Neural cell (in vitro differentiated cells): ENCODE results near the gene PPP2R1A. TPM values are rescaled to one million over a fixed set of nuclear protein-coding genes. Genes with fewer than 3 reads are reported as not detected.

Experiments
- H2AFZ ChIP-seq: fragments of 200-600, 300-800 bp; sonication (generic), shearing (Covaris generic); 2 replicates; pipeline ENCODE4 v1.6.0; 2014; ENCODE audit warnings: low read depth, mild to moderate bottlenecking, antibody characterized with exemption, low read length, moderate library complexity
- H3F3A ChIP-seq: fragments of 200-600 bp; shearing (Covaris generic); 2 replicates; pipeline ENCODE4 v1.6.1; 2016; ENCODE audit warnings: mild to moderate bottlenecking, moderate library complexity, mixed read lengths, antibody characterized with exemption, low read length; ENCODE audit not compliant: insufficient read depth, poor library complexity, severe bottlenecking
- H3K27ac ChIP-seq: fragments of 200-600, 300-800 bp; sonication (generic), shearing (Covaris generic); 2 replicates; pipeline ENCODE4 v1.5.1; 2014; ENCODE audit warnings: mild to moderate bottlenecking, low read length, moderate library complexity
- H3K27me3 ChIP-seq: fragments of 300-800, 200-600 bp; sonication (generic), shearing (Covaris generic); 2 replicates; pipeline ENCODE4 v1.6.0; 2014; ENCODE audit warnings: mild to moderate bottlenecking, low read depth, low read length, moderate library complexity; ENCODE audit not compliant: insufficient read depth
- H3K36me3 ChIP-seq: fragments of 300-800, 200-600 bp; sonication (generic), shearing (Covaris generic); 2 replicates; pipeline ENCODE4 v1.5.1; 2014; ENCODE audit warnings: mild to moderate bottlenecking, antibody characterized with exemption, low read length, moderate library complexity; ENCODE audit not compliant: insufficient read depth
- H3K4me2 ChIP-seq: fragments of 300-800, 200-600 bp; sonication (generic), shearing (Covaris generic); 2 replicates; pipeline ENCODE4 v1.6.0; 2014; ENCODE audit warnings: mild to moderate bottlenecking, low read length
- H3K4me3 ChIP-seq: fragments of 300-800, 200-600 bp; sonication (generic), shearing (Covaris generic); 2 replicates; pipeline ENCODE4 v1.5.1; 2014; ENCODE audit warnings: mild to moderate bottlenecking, low read length, moderate library complexity
- H3K79me2 ChIP-seq: fragments of 200-600 bp; shearing (Covaris generic); replicated peaks from 2 replicates; pipeline ENCODE4 v1.6.0; 2014; ENCODE audit warnings: mild to moderate bottlenecking, low read length, moderate library complexity; ENCODE audit not compliant: insufficient read depth
- H3K9ac ChIP-seq: fragments of 300-800, 200-600 bp; sonication (generic), shearing (Covaris generic); 2 replicates; pipeline ENCODE4 v1.6.1; 2016; ENCODE audit warnings: mild to moderate bottlenecking, low read length, mixed read lengths
- H3K9me2 ChIP-seq: fragments of 200-600 bp; shearing (Covaris generic); 2 replicates; pipeline ENCODE4 v1.6.1; 2016; ENCODE audit warnings: mild to moderate bottlenecking, low read length, mixed read lengths; ENCODE audit not compliant: insufficient read depth
- H3K9me3 ChIP-seq: fragments of 200-600, 300-800 bp; sonication (generic), shearing (Covaris generic); 2 replicates; pipeline ENCODE4 v1.6.1; 2016; ENCODE audit warnings: mild to moderate bottlenecking, mixed run types, low read length, moderate library complexity, mixed read lengths
- H4K20me1 ChIP-seq: fragments of 200-600 bp; shearing (Covaris generic); 2 replicates; pipeline ENCODE4 v1.6.1; 2016; ENCODE audit warnings: mild to moderate bottlenecking, mixed run types; ENCODE audit not compliant: insufficient read depth
- EP300 ChIP-seq: fragments of 450-650 bp; conservative IDR thresholded peaks from 2 replicates; pipeline ENCODE4 v1.6.1; 2014; ENCODE audit warnings: antibody characterized with exemption, mild to moderate bottlenecking, moderate library complexity; ENCODE audit not compliant: poor library complexity, severe bottlenecking
- EZH2 ChIP-seq: fragments of 200-600, 300-800 bp; shearing (Covaris generic), sonication (generic); IDR thresholded peaks from 2 replicates; pipeline ENCODE4 v1.6.1; 2014; ENCODE audit warnings: antibody characterized with exemption, low read length, borderline replicate concordance, mild to moderate bottlenecking; ENCODE audit not compliant: insufficient read depth, poor library complexity, severe bottlenecking
- MXI1 ChIP-seq: fragments of 450-650 bp; conservative IDR thresholded peaks from 2 replicates; pipeline ENCODE4 v1.6.1; 2014; ENCODE audit warnings: antibody characterized with exemption, mild to moderate bottlenecking; ENCODE audit not compliant: poor library complexity, severe bottlenecking
- POLR2AphosphoS5 ChIP-seq: IDR thresholded peaks from 2 replicates; pipeline ENCODE4 v1.6.1; 2012
- RAD21 ChIP-seq: fragments of 450-650 bp; conservative IDR thresholded peaks from 2 replicates; pipeline ENCODE4 v1.6.1; 2014; ENCODE audit warnings: antibody characterized with exemption, mild to moderate bottlenecking, moderate library complexity
- SMC3 ChIP-seq: fragments of 450-650 bp; conservative IDR thresholded peaks from 2 replicates; pipeline ENCODE4 v1.6.1; 2014; ENCODE audit warnings: antibody characterized with exemption, mild to moderate bottlenecking, moderate library complexity; ENCODE audit not compliant: poor library complexity
- TAF1 ChIP-seq: IDR thresholded peaks from 2 replicates; pipeline ENCODE4 v1.6.1; 2012; ENCODE audit warnings: low read depth
- polyA plus RNA-seq: library from polyadenylated mRNA; depleted of rRNA; stranded (reverse); fragments of >200 nt; gene quantifications from 2 replicates; pipeline ENCODE4 v1.2.3, GENCODE V29; 2014
- TF ChIP-seq, protein P1 (sequence below): fragments of 450-650 bp; IDR thresholded peaks from 2 replicates; pipeline ENCODE4 v1.5.1; 2014; ENCODE audit warnings: antibody characterized with exemption, mild to moderate bottlenecking, moderate library complexity; ENCODE audit not compliant: poor library complexity, severe bottlenecking
- TF ChIP-seq, protein P2 (sequence below): IDR thresholded peaks from 2 replicates; pipeline ENCODE4 v1.6.1; 2012; ENCODE audit warnings: borderline replicate concordance

PPP2R1A gene
- polyA plus RNA-seq, 1 donor from 2014 or later = 394 TPM

DNA sequence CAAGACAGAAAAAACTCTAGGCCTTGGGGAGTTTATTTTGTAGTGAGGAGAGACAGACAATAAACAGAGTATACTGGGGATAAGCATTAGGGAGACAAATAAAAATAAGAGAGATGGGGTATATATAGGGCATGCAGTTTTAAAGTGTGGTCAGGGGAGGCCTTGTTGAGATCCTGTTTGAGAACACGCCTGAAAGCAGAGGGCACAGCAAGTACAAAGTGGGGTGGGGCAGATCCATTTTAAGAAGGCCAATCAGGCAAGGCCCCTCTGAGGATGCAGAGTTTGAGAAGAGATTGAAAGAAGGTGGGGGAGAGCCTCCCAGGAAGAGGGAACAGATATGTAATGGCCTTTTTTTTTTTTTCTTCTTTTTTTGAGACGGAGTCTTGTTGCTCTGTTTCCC, 2.1 kb downstream of the PPP2R1A start:
- Histone ChIP-seq H2AFZ (no peak overlapping the region), H3K4me2 (peak overlapping the region; percentile 68), H3K36me3 (peaks cover 17% of the 10 kb centered on the region), H3K9me3 (no peaks in the 10 kb centered on the region), H3K27ac (no peak overlapping the region), H3K9me2 (no peaks in the 10 kb centered on the region), H3K4me3 (peak overlapping the region; percentile 88), H3F3A (no peaks in the 10 kb centered on the region), H3K27me3 (no peaks in the 10 kb centered on the region), H4K20me1 (no peaks in the 10 kb centered on the region), H3K79me2 (peaks cover 70% of the 10 kb centered on the region), H3K9ac (peak overlapping the region; percentile 97)
- no peak for TF ChIP-seq POLR2AphosphoS5
- TF ChIP-seq TAF1 = no peak
- TF ChIP-seq EZH2 = no peak
- no peak for TF ChIP-seq MXI1
- TF ChIP-seq, protein P1, sequence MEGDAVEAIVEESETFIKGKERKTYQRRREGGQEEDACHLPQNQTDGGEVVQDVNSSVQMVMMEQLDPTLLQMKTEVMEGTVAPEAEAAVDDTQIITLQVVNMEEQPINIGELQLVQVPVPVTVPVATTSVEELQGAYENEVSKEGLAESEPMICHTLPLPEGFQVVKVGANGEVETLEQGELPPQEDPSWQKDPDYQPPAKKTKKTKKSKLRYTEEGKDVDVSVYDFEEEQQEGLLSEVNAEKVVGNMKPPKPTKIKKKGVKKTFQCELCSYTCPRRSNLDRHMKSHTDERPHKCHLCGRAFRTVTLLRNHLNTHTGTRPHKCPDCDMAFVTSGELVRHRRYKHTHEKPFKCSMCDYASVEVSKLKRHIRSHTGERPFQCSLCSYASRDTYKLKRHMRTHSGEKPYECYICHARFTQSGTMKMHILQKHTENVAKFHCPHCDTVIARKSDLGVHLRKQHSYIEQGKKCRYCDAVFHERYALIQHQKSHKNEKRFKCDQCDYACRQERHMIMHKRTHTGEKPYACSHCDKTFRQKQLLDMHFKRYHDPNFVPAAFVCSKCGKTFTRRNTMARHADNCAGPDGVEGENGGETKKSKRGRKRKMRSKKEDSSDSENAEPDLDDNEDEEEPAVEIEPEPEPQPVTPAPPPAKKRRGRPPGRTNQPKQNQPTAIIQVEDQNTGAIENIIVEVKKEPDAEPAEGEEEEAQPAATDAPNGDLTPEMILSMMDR = no peak
- TF ChIP-seq RAD21 = no peak
- TF ChIP-seq EP300 = no peak
- TF ChIP-seq, protein P2, sequence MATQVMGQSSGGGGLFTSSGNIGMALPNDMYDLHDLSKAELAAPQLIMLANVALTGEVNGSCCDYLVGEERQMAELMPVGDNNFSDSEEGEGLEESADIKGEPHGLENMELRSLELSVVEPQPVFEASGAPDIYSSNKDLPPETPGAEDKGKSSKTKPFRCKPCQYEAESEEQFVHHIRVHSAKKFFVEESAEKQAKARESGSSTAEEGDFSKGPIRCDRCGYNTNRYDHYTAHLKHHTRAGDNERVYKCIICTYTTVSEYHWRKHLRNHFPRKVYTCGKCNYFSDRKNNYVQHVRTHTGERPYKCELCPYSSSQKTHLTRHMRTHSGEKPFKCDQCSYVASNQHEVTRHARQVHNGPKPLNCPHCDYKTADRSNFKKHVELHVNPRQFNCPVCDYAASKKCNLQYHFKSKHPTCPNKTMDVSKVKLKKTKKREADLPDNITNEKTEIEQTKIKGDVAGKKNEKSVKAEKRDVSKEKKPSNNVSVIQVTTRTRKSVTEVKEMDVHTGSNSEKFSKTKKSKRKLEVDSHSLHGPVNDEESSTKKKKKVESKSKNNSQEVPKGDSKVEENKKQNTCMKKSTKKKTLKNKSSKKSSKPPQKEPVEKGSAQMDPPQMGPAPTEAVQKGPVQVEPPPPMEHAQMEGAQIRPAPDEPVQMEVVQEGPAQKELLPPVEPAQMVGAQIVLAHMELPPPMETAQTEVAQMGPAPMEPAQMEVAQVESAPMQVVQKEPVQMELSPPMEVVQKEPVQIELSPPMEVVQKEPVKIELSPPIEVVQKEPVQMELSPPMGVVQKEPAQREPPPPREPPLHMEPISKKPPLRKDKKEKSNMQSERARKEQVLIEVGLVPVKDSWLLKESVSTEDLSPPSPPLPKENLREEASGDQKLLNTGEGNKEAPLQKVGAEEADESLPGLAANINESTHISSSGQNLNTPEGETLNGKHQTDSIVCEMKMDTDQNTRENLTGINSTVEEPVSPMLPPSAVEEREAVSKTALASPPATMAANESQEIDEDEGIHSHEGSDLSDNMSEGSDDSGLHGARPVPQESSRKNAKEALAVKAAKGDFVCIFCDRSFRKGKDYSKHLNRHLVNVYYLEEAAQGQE = no peak
- TF ChIP-seq SMC3 = no peak

DNA sequence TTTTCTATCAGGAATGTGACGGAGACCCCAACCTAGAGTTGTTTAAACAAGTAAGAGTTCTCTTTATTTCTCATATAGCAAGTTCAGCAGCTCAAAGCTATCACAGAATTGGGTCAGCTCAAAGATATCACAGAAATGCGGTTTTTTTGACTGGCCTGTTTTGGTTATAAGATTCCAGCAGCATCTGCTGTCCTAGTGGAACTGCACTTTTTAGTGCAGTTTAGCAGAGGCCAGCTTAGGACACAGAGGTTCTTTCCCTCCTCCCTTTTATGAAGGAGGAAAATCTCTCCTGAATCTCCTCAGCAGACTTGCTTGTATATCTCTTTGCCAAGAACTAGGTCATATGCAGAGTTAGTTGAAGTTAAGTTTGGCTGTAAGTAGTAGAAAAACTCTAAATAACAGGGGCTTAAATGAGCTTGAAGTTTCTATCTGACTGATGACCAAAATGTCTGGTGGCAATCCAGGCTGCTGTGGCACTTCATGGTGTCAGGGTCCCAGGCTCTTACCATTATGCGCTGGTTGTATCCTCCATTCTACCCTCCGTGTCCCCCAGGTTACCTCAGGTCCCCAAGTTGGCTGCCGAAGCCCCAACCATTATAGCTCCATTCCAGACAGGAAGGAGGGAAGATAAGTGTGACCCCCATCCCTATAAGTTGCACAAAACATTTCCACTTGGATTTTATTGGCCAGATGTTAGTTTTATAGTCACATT, 6.6 kb downstream of the PPP2R1A start:
- Histone ChIP-seq H3K79me2 (peaks cover 62% of the 10 kb centered on the region), H3K9ac (no peak overlapping the region), H3K9me3 (no peaks in the 10 kb centered on the region), H2AFZ (no peak overlapping the region), H3F3A (no peaks in the 10 kb centered on the region), H3K4me2 (no peak overlapping the region), H3K4me3 (no peak overlapping the region), H3K36me3 (peaks cover 17% of the 10 kb centered on the region), H3K9me2 (no peaks in the 10 kb centered on the region), H3K27me3 (no peaks in the 10 kb centered on the region), H4K20me1 (peaks cover 7% of the 10 kb centered on the region), H3K27ac (no peak overlapping the region)
- TF ChIP-seq RAD21 (no peak), EZH2 (no peak), SMC3 (no peak), EP300 (no peak), MXI1 (no peak), POLR2AphosphoS5 (no peak), TAF1 (no peak)
- TF ChIP-seq, protein P2 = no peak
- TF ChIP-seq, protein P1 = no peak
